NCI-H146 (cell line): ENCODE results near the gene BEST2.
"Not testable (repeated sequence)": the region's sequence is repeated elsewhere in the genome, so short reads cannot be mapped to it uniquely, and the experiment has no call there.

Experiments used
- DNase-seq: peaks from one replicate; lab custom pipeline; 2025; lab: John Stamatoyannopoulos, UW

BEST2 gene

DNA sequence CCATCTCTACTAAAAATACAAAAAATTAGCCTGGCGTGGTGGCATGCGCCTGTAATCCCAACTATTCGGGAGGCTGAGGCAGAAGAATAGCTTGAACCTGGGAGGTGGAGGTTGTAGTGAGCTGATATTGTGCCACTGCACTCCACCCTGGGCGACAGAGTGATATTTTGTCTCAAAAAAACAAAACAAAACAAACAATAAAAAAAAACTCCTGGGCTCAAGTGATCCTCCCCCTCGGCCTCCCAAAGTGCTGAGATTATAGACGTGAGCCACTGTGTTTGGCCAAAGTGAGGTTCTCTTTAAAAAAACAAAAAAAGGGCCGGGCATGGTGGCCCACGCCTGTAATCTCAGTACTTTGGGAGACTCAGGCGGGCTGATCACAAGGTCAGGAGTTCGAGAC, 35.9 kb downstream of the BEST2 start:
- DNase-seq = no peak

GRCh38 chr19:12788042-12788681, 36.6 kb downstream of the BEST2 start:
- no peak for DNase-seq

DNA sequence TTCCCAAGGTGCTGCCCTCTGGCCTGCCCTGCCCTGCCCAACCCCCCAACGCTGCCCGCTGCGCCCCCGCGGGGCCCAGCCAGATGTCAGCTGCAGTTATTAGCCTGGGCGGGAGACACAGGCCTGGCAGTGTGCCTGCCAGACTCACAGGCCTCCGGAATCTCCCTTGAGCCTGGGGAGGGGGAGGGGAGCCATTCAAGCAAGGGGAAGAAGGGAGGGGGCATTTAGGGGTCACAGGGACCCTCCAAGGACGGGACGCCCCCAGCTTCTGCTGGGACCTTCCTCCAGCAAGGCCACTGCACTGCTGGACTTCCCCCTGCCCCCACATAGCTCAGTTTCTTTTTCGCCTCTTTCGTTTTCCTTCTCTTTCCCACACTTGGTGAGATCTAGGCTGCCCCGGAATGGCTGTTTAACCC, 37.1 kb downstream of the BEST2 start:
- peak; percentile 58 for DNase-seq

GRCh38 chr19:12789098-12789903, 37.7 kb downstream of the BEST2 start:
- peak; percentile 81 for DNase-seq

GRCh38 chr19:12789904-12790619, 38.5 kb downstream of the BEST2 start:
- peak; percentile 99 for DNase-seq

DNA sequence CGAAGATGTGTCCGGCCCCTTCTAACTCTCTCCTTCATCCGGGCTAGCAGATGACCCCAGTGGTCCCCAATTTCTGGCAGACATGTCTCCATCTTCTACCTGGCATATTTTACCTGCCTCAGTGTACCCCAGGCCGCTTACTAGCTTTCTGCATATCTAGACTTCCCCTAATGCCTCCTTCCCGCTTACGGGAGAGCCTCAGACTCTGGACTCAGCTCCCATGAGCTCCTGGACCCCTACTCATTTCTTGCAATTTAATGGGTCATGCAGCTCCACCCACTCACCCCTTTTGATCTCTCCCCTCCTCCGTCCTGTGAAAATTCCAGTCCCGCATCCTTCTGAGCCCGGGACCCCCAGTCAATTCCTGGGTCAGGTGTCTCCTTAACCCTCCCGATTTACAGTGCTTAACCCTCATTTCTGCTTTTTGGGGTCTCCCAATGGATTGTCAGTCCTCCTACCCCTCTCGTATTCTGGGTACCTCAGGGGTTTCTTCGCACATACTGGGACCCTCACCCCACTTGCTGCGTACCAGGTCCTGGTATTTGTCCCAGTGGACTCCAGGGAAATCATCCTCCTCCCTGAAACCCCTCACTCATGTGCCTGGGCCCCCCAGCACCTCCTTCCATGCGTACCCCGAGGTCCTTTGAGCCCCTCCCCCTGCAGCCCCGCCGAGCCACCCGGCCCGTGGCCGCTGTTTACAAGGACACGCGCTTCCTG, 39.2 kb downstream of the BEST2 start:
- no peak for DNase-seq

- peak; percentile 97 for DNase-seq
Observed at GRCh38 chr19:12791345-12792050, 39.9 kb downstream of the BEST2 start, which contains the start of gene JUNB. JUNB (plus strand) TSS chr19:12791486; CDS start chr19:12791772, 286 bp downstream.

- DNase-seq = peak; percentile 89
Observed at GRCh38 chr19:12792051-12792852, 40.7 kb downstream of the BEST2 start.

DNA sequence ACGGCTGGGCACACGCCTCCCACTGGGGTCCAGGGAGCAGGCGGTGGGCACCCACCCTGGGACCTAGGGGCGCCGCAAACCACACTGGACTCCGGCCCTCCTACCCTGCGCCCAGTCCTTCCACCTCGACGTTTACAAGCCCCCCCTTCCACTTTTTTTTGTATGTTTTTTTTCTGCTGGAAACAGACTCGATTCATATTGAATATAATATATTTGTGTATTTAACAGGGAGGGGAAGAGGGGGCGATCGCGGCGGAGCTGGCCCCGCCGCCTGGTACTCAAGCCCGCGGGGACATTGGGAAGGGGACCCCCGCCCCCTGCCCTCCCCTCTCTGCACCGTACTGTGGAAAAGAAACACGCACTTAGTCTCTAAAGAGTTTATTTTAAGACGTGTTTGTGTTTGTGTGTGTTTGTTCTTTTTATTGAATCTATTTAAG, 41.3 kb downstream of the BEST2 start:
- DNase-seq = peak; percentile 70

DNA sequence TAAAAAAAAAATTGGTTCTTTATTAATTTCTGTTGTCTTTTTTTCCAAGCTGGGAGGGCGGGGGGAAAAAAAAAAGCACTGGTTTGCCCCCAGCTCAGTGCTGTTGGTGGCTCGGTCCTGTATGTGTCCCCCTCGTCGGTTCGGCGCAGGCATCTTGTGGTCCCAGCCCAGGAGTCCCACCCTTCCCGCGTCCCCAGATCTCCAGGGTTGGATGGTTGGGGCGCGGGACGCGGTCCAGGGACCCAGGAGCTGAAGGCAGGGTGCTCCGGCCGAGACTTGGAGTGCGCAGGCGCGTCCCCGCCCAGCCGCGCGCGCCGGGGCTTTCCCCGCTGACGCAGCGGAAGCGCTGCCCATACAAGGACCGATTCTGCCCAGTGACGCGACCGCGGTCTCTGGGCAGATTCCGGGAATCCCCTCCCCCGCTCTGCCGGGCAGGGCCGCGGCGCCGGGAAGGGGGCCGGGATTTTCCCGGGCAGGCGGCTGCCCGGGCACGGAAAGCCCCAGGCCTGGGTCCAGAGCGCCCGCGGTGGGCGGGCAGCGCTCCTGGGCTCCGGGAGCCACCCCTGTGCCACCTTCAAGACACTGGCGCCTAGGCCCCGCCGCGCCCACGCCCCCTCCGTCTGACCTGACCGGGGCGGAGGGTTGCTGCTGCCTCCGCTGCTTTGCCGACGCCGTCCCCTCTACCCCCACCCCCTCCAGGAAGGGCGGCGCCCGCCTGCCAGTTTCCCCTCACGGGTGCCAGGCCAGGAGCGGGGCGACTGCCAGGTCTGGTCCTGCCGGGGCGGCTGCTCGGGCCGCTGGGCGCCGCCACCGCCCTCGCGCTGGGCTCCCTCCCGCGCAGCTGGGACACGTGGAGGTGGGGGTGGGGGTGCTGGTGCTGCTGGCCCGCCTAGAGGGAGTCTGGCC, 42.0 kb downstream of the BEST2 start:
- DNase-seq = peak; percentile 95

DNA sequence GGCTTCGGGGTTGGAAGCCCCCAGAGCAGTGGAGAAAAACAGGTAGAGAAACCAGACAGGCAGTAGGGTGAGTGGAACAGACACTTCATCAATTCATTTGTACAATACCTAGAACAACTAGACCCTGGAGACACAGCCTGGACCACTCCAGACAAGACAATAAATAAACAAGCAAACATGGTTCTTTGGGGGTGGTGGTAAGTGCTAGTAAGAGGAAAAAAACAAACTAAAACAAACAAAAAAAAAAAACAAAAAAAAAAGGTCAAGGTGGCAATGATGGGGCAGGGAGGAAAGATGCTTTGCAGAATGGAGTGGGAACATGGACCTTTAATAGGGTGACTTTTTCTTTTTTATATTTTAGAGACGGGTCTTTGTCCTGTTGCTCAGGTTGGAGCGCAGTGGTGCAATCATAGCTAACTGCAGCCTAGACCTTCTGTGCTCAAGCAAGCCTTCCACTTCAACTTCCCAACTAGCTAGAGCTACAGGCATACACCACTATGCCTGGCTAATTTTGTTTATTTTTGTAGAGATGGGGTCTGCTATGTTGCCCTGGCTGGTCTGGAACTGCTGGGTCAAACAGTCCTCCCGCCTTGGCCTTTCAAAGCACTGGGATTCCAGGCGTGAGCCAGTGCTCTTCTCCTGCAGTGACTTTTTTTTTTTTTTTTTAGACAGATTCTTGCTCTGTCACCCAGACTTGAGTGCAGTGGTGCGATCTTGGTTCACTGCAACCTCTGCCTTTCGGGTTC, 42.8 kb downstream of the BEST2 start:
- no peak for DNase-seq

DNA sequence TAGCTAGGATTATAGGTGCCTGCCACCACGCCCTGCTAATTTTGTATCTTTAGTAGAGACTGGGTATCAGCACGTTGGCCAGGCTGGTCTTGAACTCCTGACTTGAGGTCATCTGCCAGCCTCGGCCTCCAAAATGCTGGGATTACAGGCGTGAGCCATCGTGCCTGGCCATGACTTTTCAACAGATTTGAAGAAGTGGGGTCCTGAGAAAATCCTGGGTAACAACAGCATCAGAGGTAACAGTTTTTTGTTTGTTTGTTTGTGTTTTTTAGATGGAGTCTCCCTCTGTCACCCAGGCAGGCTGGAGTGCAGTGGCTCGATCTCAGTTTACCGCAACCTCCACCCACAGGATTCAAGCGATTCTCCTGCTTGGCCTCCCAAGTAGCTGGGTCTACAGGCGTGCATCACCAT, 43.4 kb downstream of the BEST2 start:
- no peak for DNase-seq

- peak; percentile 90 for DNase-seq
Observed at GRCh38 chr19:12796146-12797071, 44.8 kb downstream of the BEST2 start.

DNA sequence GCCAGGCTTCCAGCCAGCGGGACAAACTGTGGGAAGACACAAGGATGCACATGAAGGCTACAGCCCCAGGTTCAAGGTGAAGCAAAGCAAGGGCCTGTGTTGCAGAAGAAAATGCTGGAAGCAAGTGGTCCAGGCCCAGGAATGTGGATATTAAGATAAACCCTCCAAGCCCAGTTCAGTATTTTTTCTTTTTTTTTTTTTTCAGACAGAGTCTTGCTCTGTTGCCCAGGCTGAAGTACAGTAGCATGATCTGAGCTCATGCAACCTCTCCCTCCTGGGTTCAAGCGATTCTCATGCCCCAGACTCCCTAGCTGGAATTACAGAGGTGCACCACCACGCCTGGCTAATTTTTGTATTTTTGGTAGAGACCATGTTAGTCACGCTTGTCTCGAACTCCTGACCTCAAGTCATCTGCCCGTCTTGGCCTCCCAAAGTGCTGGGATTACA, 45.6 kb downstream of the BEST2 start:
- DNase-seq = no peak

GRCh38 chr19:12797607-12798006, 46.0 kb downstream of the BEST2 start:
- DNase-seq = not testable (repeated sequence)

DNA sequence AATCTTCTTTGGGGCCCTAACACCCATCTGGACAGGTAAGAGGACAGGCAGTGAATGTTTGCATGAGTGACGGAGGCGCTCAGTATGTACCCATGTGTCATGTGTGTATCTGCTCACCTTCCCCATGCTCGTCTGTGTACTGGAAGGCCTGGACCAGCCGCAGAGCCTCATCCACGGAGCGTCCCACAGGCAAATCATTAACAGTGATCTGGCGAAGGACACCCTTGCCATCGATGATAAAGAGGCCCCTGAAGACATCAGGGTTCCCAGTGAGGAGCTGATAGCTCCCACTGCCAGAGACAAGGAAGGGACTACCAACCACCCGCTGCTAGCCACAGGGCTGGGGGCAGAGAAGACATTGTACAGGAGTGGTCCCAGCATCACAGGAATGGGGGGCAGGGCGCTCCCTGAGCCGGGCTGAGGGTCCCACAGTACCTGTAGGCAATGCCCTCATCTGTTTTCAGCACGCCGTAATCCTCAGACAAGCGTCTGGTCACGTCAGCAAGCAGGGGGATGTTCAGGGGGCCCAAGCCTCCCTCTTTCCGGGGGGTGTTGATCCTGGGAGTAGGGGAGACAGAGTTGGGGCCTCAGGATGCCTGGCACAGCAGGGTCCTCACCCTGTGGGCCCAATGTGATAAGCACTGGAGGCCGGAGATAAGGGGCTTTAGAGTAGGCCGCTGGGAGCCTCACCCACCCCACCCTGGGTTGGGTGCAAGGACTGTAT, 48.3 kb downstream of the BEST2 start:
- DNase-seq = no peak

- no peak for DNase-seq
Observed at GRCh38 chr19:12800466-12800770, 48.8 kb downstream of the BEST2 start.
